ENCODE results near the gene NUP188. TPM values are rescaled to one million over a fixed set of nuclear protein-coding genes. Genes with fewer than 3 reads are reported as not detected.

NUP188 gene
- total and polyA plus RNA-seq, 2 of the 4 experiments (the other 2 are of a cell fraction) = 53.0 to 59.1 TPM

DNA sequence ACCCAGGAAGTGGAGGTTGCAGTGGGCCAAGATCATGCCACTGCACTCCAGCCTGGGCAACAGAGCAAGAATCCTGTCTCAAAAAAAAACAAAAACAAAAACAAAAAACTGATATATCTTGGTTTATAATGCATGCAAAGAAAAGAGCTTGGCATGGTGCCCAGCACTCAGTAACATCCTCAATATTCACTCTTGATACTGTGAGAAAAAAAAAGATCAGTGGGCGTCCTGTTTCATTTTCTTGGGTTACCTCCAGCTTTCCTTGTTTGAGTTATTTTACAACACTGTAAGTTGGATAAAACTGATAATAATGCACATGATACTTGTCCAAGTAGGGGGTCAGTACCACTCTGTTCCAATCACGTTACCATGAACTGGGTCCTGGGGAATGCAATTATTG is 18.9 kb upstream of the NUP188 start:
- H2AFZ ChIP-seq (replicated peaks; ENCODE audit: low read length, poor library complexity) = peak overlapping the region; percentile 43
- no peak overlapping the region for H2BK15ac ChIP-seq (ENCODE audit: low read depth, low read length)
- peak; percentile 25 for DNase-seq
- H3K9me3 ChIP-seq (ENCODE audit: control insufficient read depth, insufficient read depth, low read length) = no peaks in the 10 kb centered on the region
- TF ChIP-seq, protein P1, sequence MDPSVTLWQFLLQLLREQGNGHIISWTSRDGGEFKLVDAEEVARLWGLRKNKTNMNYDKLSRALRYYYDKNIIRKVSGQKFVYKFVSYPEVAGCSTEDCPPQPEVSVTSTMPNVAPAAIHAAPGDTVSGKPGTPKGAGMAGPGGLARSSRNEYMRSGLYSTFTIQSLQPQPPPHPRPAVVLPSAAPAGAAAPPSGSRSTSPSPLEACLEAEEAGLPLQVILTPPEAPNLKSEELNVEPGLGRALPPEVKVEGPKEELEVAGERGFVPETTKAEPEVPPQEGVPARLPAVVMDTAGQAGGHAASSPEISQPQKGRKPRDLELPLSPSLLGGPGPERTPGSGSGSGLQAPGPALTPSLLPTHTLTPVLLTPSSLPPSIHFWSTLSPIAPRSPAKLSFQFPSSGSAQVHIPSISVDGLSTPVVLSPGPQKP (IDR thresholded peaks at IDR 0.05; ENCODE audit: borderline replicate concordance, low read depth, low read length) = no peak
- TF ChIP-seq RAD21 (IDR thresholded peaks at IDR 0.05; ENCODE audit: low read length) (no peak), MXI1 (IDR thresholded peaks at IDR 0.05; ENCODE audit: borderline replicate concordance, low read depth, low read length) (no peak), MAZ (IDR thresholded peaks at IDR 0.05; ENCODE audit: borderline replicate concordance, low read depth, low read length) (no peak), RCOR1 (IDR thresholded peaks at IDR 0.05; ENCODE audit: insufficient replicate concordance, low read length) (no peak), RFX5 (IDR thresholded peaks at IDR 0.05; ENCODE audit: low read depth, low read length) (no peak), POLR2A (IDR thresholded peaks at IDR 0.05; ENCODE audit: low read depth, low read length) (no peak), CHD1 (IDR thresholded peaks at IDR 0.05; ENCODE audit: low read depth, low read length) (no peak), SMC3 (IDR thresholded peaks at IDR 0.05; ENCODE audit: low read depth, low read length) (no peak), BHLHE40 (IDR thresholded peaks at IDR 0.05; ENCODE audit: low read depth, low read length) (no peak), USF2 (IDR thresholded peaks at IDR 0.05; ENCODE audit: low read depth, low read length) (no peak), MAFK (IDR thresholded peaks at IDR 0.05; ENCODE audit: low read depth, low read length) (no peak), CEBPB (IDR thresholded peaks at IDR 0.05; ENCODE audit: low read depth, low read length) (no peak), FOS (IDR thresholded peaks at IDR 0.05; ENCODE audit: low read depth, low read length) (no peak), NFE2L2 (IDR thresholded peaks at IDR 0.05; ENCODE audit: low read depth, low read length) (no peak)
- TF ChIP-seq, protein P2, sequence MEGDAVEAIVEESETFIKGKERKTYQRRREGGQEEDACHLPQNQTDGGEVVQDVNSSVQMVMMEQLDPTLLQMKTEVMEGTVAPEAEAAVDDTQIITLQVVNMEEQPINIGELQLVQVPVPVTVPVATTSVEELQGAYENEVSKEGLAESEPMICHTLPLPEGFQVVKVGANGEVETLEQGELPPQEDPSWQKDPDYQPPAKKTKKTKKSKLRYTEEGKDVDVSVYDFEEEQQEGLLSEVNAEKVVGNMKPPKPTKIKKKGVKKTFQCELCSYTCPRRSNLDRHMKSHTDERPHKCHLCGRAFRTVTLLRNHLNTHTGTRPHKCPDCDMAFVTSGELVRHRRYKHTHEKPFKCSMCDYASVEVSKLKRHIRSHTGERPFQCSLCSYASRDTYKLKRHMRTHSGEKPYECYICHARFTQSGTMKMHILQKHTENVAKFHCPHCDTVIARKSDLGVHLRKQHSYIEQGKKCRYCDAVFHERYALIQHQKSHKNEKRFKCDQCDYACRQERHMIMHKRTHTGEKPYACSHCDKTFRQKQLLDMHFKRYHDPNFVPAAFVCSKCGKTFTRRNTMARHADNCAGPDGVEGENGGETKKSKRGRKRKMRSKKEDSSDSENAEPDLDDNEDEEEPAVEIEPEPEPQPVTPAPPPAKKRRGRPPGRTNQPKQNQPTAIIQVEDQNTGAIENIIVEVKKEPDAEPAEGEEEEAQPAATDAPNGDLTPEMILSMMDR (conservative IDR thresholded peaks at IDR 0.05; ENCODE audit: low read depth, low read length) = no peak
- no peaks in the 10 kb centered on the region for H3K36me3 ChIP-seq (ENCODE audit: control insufficient read depth, insufficient read depth, low read length)
- no peaks in the 10 kb centered on the region for H3K27me3 ChIP-seq (ENCODE audit: control insufficient read depth, insufficient read depth, low read length)
- no peak overlapping the region; the same call in 1 of the 2 replicates for H3K14ac ChIP-seq (replicated peaks; ENCODE audit: low read depth, low read length)
- no peaks in the 10 kb centered on the region for H3K9me1 ChIP-seq (ENCODE audit: insufficient read depth, low read length)
- dilution Hi-C loops (cut with HindIII; ENCODE audit: low sequenced_read_pairs, unreplicated experiment) = no loop called here
- H3K4me3 ChIP-seq (ENCODE audit: insufficient read depth, low read depth, low read length) = no peak overlapping the region
- in situ Hi-C loops (cut with MboI; ENCODE audit: low sequenced_read_pairs) = loop anchor here (5.0 kb wide), 1 partner anchor 61 kb away; no protein-coding TSS in a partner anchor
- no peak overlapping the region for H3K23ac ChIP-seq (ENCODE audit: low read depth, low read length)
- H3K27ac ChIP-seq (ENCODE audit: insufficient read depth, low read length) = no peak overlapping the region
- H3K4ac ChIP-seq (ENCODE audit: low read depth, low read length) = no peak overlapping the region
- no peak for ATAC-seq (ENCODE audit: low read depth)
- H2BK20ac ChIP-seq (ENCODE audit: low read depth, low read length) = no peak overlapping the region
- H2BK120ac ChIP-seq (ENCODE audit: low read depth, low read length) = no peak overlapping the region
- no peak overlapping the region for H3K9ac ChIP-seq (ENCODE audit: low read depth, low read length)
- peak overlapping the region; percentile 65 for H2AK9ac ChIP-seq (replicated peaks; ENCODE audit: low read depth, low read length, poor library complexity)
- H3K79me1 ChIP-seq (ENCODE audit: low read depth in 1 of 2, low read length in 2 of 2) = no peaks in the 10 kb centered on the region
- no peak overlapping the region for H4K5ac ChIP-seq (ENCODE audit: low read depth, low read length)
- H4K20me1 ChIP-seq (ENCODE audit: insufficient read depth, low read length) = no peaks in the 10 kb centered on the region
- no peaks in the 10 kb centered on the region for H3K4me1 ChIP-seq (ENCODE audit: control insufficient read depth, insufficient read depth, low read length)
- H4K91ac ChIP-seq (ENCODE audit: insufficient read depth, low read depth, low read length) = no peak overlapping the region
- no peak overlapping the region for H4K8ac ChIP-seq (ENCODE audit: low read depth in 2 of 2, low read length in 2 of 2)
- BruUV-seq (replicated peaks) = no TSS peak
- no peak overlapping the region for H3K18ac ChIP-seq (ENCODE audit: low read depth, low read length)
- no peak overlapping the region for H3K56ac ChIP-seq (ENCODE audit: extremely low read depth, insufficient read depth, low read length)
- no peak overlapping the region for H2BK5ac ChIP-seq (ENCODE audit: low read depth, low read length, poor library complexity, severe bottlenecking)
- no peak overlapping the region for H2AK5ac ChIP-seq (ENCODE audit: low read depth, low read length)
- POLR2A ChIA-PET (ENCODE audit: unreplicated experiment) = no interaction called here
- CTCF ChIA-PET = interaction anchor here (0.6 to 2.0 kb wide), 11 partner anchors 8 to 100 kb away, joined by 3 to 8 read pairs (median 4); partner anchors contain the start of gene PHYHD1
- intact Hi-C loops (cut with micrococcal nuclease) = loop anchor here (1.0 to 2.0 kb wide), 3 partner anchors 47 to 294 kb away; partner anchors contain the start of gene KYAT1
- WGBS, 2 experiments (ENCODE audit: extremely low coverage in 2 of 2, insufficient read length in 1 of 2) = no CpG with 5 or more reads among the region's 2 CpGs
- no peak overlapping the region for H3K4me2 ChIP-seq (ENCODE audit: low read depth, low read length)
